ENCODE measurements around the gene RASA3. TPM values are rescaled to one million over a fixed set of nuclear protein-coding genes. Genes with fewer than 3 reads are reported as not detected.

The RASA3 gene
- total RNA-seq, 1 experiment from 2014 or later = 10.0 TPM

DNA sequence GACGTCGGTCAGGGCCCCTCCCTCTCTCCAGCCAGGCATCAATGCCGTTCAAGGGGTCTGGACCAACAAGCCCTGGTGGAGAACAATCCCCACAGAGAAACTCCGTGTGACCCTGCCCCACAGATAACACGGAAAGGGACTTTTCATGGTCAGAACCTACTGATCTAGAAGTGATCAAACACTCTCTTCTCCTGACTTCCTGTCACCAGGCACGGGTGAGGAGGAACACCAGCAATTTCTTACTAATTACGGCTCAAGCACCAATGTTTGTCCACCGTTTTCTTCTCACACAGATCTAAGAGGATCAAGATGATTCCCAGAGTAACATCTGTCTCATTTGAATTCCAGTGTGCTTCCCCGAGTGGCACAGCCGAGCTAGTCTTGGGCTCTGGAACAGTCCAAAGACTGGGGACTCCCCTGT is 11.8 kb downstream of the RASA3 start:
- DNase-seq = no peak
- ChIA-PET POLR2A (ENCODE audit: unreplicated experiment) (no interaction called here), CTCF (no interaction called here)
- H3K9me3 ChIP-seq (ENCODE audit: insufficient read depth, low read depth) = no peaks in the 10 kb centered on the region
- no peak overlapping the region for H3K4me3 ChIP-seq
- no peaks in the 10 kb centered on the region for H3K9me2 ChIP-seq (ENCODE audit: insufficient read depth)
- no peak overlapping the region for H3K4me2 ChIP-seq
- TF ChIP-seq, protein P1, sequence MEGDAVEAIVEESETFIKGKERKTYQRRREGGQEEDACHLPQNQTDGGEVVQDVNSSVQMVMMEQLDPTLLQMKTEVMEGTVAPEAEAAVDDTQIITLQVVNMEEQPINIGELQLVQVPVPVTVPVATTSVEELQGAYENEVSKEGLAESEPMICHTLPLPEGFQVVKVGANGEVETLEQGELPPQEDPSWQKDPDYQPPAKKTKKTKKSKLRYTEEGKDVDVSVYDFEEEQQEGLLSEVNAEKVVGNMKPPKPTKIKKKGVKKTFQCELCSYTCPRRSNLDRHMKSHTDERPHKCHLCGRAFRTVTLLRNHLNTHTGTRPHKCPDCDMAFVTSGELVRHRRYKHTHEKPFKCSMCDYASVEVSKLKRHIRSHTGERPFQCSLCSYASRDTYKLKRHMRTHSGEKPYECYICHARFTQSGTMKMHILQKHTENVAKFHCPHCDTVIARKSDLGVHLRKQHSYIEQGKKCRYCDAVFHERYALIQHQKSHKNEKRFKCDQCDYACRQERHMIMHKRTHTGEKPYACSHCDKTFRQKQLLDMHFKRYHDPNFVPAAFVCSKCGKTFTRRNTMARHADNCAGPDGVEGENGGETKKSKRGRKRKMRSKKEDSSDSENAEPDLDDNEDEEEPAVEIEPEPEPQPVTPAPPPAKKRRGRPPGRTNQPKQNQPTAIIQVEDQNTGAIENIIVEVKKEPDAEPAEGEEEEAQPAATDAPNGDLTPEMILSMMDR (conservative IDR thresholded peaks at IDR 0.05) = no peak
- no peak for TF ChIP-seq EZH2 (IDR thresholded peaks at IDR 0.05; ENCODE audit: low read depth)
- no peaks in the 10 kb centered on the region for H4K20me1 ChIP-seq (ENCODE audit: insufficient read depth)
- no peaks in the 10 kb centered on the region for H3K79me2 ChIP-seq (ENCODE audit: low read depth)
- peaks cover 17% of the 10 kb centered on the region; the same call in 1 of the 2 replicates for H3F3A ChIP-seq (ENCODE audit: insufficient read depth, low read depth)
- H3K27me3 ChIP-seq (ENCODE audit: insufficient read depth, low read depth) = no peaks in the 10 kb centered on the region
- intact Hi-C loops (cut with micrococcal nuclease; ENCODE audit: unreplicated experiment) = no loop called here
- no peaks in the 10 kb centered on the region for H3K4me1 ChIP-seq (replicated peaks; ENCODE audit: insufficient read depth)
- no peak overlapping the region for H2AFZ ChIP-seq
- H3K27ac ChIP-seq = no peak overlapping the region
- no peaks in the 10 kb centered on the region for H3K36me3 ChIP-seq (ENCODE audit: low read depth)
- BruUV-seq (replicated peaks) = no TSS peak

DNA sequence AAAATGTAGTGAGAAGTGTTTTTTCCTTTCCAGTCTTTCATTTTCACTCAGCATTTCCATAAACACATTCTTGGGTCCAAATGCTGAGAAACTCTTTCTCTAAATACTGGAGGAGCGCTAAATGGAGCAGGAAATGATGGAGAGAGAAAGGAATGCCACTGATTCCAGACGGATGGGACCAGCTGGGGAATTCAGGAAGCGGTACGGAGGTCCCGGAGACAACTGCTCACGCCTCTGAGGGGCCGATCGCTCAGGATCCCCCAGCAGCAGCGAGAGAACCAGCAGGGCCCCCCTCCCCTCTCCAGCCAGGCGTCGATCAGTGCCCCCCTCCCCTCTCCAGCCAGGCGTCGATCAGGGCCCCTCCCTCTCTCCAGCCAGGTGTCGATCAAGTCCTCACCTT is 13.2 kb downstream of the RASA3 start:
- no TSS peak for BruUV-seq (replicated peaks)
- Histone ChIP-seq H3K27ac (no peak overlapping the region), H3K27me3 (ENCODE audit: insufficient read depth, low read depth) (no peaks in the 10 kb centered on the region), H3F3A (ENCODE audit: insufficient read depth, low read depth) (peaks cover 17% of the 10 kb centered on the region; the same call in 1 of the 2 replicates), H3K4me3 (no peak overlapping the region), H3K4me1 (replicated peaks; ENCODE audit: insufficient read depth) (0 out of 2 replicates have a peak, but pooled peaks cover 4% of the 10 kb centered on the region), H2AFZ (no peak overlapping the region), H3K4me2 (no peak overlapping the region), H3K36me3 (ENCODE audit: low read depth) (no peaks in the 10 kb centered on the region), H4K20me1 (ENCODE audit: insufficient read depth) (no peaks in the 10 kb centered on the region), H3K9me3 (ENCODE audit: insufficient read depth, low read depth) (no peaks in the 10 kb centered on the region), H3K9me2 (ENCODE audit: insufficient read depth) (no peaks in the 10 kb centered on the region), H3K79me2 (ENCODE audit: low read depth) (no peaks in the 10 kb centered on the region)
- DNase-seq = no peak
- CTCF ChIA-PET = no interaction called here
- intact Hi-C loops (cut with micrococcal nuclease; ENCODE audit: unreplicated experiment) = no loop called here
- POLR2A ChIA-PET (ENCODE audit: unreplicated experiment) = no interaction called here
- no peak for TF ChIP-seq EZH2 (IDR thresholded peaks at IDR 0.05; ENCODE audit: low read depth)
- TF ChIP-seq, protein P1 (conservative IDR thresholded peaks at IDR 0.05) = no peak

DNA sequence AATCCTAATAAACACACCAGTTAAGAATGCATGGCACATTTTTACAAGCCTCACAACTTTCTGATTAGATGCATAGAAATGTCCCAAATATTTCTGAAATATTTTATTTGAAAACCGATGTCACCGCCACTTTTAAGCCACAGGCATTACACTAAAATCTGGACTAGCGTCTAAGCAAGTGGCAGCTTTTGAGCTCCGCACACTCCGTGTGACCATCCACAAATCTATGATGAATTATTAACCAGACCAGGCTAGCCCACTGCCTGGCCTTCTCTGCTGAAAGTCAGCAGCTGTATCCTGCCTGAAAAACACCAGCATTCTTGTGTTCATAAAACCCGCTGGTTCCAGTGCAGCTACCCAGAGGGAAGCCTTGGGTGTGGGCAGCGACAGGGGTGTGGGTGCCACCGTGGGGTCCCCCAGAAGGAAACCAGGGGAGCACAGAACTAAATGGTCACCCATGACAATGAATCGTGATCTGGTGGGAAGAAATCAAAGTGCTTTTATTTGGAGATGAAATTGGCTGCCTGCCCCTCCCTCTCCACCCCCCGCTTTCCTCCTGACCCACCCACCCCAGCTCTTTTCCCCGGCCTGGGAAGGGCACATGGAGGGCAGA is 13.8 kb downstream of the RASA3 start:
- no peak overlapping the region for H3K4me2 ChIP-seq
- no peak overlapping the region for H3K4me3 ChIP-seq
- H3K9me3 ChIP-seq (ENCODE audit: insufficient read depth, low read depth) = no peaks in the 10 kb centered on the region
- no peaks in the 10 kb centered on the region for H3K9me2 ChIP-seq (ENCODE audit: insufficient read depth)
- H3K79me2 ChIP-seq (ENCODE audit: low read depth) = no peaks in the 10 kb centered on the region
- intact Hi-C loops (cut with micrococcal nuclease; ENCODE audit: unreplicated experiment) = no loop called here
- DNase-seq = no peak
- no TSS peak for BruUV-seq (replicated peaks)
- H3K27me3 ChIP-seq (ENCODE audit: insufficient read depth, low read depth) = no peaks in the 10 kb centered on the region
- H3K36me3 ChIP-seq (ENCODE audit: low read depth) = no peaks in the 10 kb centered on the region
- no peaks in the 10 kb centered on the region for H4K20me1 ChIP-seq (ENCODE audit: insufficient read depth)
- ChIA-PET POLR2A (ENCODE audit: unreplicated experiment) (no interaction called here), CTCF (no interaction called here)
- H2AFZ ChIP-seq = no peak overlapping the region
- TF ChIP-seq, protein P1 (conservative IDR thresholded peaks at IDR 0.05) = no peak
- no peak for TF ChIP-seq EZH2 (IDR thresholded peaks at IDR 0.05; ENCODE audit: low read depth)
- H3K4me1 ChIP-seq (replicated peaks; ENCODE audit: insufficient read depth) = 0 out of 2 replicates have a peak, but pooled peaks cover 4% of the 10 kb centered on the region
- no peak overlapping the region for H3K27ac ChIP-seq
- peaks cover 17% of the 10 kb centered on the region; the same call in 1 of the 2 replicates for H3F3A ChIP-seq (ENCODE audit: insufficient read depth, low read depth)
